ENCODE data around the gene ATP5F1E. TPM values are rescaled to one million over a fixed set of nuclear protein-coding genes. Genes with fewer than 3 reads are reported as not detected.

Gene ATP5F1E
- total RNA-seq, 1 donor: 34.4 TPM

- DNase-seq (ENCODE audit: low read depth): no peak
- TF ChIP-seq, protein P1, sequence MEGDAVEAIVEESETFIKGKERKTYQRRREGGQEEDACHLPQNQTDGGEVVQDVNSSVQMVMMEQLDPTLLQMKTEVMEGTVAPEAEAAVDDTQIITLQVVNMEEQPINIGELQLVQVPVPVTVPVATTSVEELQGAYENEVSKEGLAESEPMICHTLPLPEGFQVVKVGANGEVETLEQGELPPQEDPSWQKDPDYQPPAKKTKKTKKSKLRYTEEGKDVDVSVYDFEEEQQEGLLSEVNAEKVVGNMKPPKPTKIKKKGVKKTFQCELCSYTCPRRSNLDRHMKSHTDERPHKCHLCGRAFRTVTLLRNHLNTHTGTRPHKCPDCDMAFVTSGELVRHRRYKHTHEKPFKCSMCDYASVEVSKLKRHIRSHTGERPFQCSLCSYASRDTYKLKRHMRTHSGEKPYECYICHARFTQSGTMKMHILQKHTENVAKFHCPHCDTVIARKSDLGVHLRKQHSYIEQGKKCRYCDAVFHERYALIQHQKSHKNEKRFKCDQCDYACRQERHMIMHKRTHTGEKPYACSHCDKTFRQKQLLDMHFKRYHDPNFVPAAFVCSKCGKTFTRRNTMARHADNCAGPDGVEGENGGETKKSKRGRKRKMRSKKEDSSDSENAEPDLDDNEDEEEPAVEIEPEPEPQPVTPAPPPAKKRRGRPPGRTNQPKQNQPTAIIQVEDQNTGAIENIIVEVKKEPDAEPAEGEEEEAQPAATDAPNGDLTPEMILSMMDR (IDR thresholded peaks at IDR 0.05; ENCODE audit: insufficient read depth, low read length): no peak
- H3K4me3 ChIP-seq (ENCODE audit: low read depth, low read length): no peak overlapping the region
These were observed 14.5 kb downstream of the ATP5F1E start for GRCh38 chr20:59017493-59018231.

DNA sequence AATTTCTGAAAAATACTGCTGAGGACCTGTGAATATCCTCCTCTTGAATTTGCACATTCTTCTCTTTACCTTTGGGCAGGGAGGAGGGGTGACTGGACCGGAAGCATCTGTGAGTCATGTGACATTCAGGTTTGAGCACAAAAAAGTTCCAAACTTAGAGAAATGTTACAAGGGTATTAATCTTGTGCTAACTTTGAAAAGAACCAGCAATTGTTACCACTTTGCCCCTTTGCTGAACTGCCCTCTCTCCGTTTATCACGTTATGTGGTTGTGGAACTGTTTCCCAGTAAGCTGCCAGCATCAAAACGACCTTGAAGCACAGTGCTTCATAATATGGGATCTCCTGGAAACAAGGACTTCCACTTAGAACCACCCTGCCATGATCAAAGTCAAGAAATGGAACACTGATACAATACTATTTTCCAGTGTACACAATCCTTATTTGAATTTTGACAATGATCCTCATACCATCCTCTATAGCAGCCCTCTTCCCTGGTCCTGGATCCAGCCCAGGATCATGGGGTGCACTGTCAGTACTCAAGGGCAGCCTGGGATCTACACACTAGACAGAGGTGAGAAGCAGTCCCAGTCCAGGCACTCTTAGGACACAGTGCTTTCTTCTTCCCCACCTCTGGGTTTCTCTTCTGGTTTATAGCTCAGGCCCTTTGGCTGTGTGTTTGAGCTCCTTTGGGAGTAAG lies 15.2 kb downstream of the ATP5F1E start:
- DNase-seq (ENCODE audit: low read depth): no peak
- TF ChIP-seq, protein P1 (IDR thresholded peaks at IDR 0.05; ENCODE audit: insufficient read depth, low read length): no peak
- no peak overlapping the region for H3K4me3 ChIP-seq (ENCODE audit: low read depth, low read length)

DNA sequence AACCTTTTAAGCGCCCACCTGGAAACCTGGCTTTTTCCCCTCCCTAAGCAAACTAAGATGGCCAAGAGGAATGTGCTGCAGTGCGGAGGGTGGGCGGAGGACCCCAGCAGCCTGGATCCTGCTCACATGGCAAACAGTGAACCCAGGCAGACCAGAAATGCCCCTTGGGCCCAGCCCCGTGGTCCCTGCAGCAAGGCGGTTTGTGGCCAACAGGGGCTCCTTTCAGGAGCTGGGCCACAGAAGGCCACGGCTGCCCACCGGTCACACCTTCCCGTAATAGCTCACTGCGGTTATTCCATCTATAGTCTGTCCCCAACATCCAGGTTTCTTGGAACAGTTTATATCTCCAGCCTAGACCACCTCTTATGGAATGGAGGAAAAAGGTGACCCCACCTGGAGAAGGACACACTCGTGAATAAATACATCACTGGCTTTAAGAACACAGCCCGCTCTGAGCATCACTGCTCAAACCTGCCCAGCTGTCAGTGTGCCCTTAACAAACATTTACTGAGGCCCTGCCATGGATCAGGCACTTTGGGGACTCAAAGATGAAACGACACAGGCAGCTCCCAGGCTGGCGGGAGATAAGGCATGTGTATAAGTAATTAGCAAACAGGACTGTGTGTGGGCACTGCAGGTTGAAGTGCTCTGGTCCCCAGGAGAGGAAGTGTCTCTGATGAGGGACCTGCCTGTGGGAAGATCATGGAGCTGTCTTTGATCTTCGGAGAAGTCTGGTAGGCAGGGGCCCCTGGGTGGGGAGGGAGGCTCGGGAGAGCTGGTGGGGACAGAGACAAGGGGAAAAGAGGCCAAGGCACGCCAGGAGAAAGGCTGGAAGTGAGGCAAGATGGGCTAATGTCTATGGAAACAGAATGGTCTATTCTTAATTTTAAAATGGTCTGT lies 16.1 kb downstream of the ATP5F1E start:
- DNase-seq (ENCODE audit: low read depth): no peak
- TF ChIP-seq, protein P1 (IDR thresholded peaks at IDR 0.05; ENCODE audit: insufficient read depth, low read length): no peak
- no peak overlapping the region for H3K4me3 ChIP-seq (ENCODE audit: low read depth, low read length)

DNA sequence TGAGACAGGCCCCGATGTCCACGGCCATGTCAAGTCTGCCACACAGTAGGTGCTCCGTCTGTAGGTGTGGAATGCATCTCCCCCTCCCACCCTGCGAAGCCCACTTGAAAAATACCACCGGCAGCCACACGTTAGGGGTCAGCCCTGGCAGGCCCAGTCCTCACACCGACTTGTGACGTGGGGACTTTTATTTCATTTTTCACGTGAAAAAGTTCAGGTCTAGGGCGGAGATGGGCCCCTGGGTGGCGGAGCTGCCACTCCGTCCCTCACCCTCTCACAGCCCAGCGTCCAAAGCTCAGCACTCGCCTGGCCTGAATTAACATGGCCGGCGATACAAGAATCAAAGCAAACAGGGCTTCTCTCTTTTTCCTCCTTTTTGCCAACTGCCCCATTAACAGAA lies 16.7 kb downstream of the ATP5F1E start:
- no peak overlapping the region for H3K4me3 ChIP-seq (ENCODE audit: low read depth, low read length)
- TF ChIP-seq, protein P1 (IDR thresholded peaks at IDR 0.05; ENCODE audit: insufficient read depth, low read length): no peak
- DNase-seq (ENCODE audit: low read depth): no peak

DNA sequence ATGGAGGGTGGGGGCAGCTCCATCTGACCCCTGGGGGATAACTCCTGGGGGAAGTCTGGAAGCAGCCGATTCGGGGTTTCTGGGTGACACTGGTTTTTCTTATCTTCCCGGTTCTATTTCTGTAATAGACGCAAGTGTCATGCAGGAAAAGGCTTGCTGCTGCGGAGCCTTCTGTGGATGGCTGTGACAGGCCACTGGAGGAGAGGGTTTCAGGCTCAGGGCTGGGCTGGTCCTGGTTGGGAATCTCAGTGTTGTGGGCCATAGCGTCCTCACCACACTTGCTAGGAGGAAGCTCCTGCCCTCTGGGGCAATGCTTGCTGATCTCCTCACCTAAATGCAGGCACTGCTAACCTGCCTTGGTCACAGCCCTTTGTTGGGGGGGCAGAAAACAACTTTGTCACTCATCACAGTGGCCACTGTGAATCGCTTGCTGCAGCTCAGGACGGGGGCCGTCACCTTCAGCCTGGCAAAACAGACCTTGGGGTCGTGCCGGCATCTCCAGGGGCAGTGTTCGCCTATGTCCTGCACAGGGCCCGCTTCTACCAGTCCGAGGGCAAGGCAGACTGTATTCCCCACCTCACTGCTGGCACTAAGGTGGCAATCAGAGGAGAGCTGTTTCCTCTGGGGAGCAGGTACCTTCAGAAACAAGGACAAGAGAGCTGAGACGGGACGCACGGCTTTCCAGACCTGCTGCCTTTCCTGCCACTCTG lies 17.3 kb downstream of the ATP5F1E start:
- no peak overlapping the region for H3K4me3 ChIP-seq (ENCODE audit: low read depth, low read length)
- TF ChIP-seq, protein P1 (IDR thresholded peaks at IDR 0.05; ENCODE audit: insufficient read depth, low read length): no peak
- DNase-seq (ENCODE audit: low read depth): no peak

DNA sequence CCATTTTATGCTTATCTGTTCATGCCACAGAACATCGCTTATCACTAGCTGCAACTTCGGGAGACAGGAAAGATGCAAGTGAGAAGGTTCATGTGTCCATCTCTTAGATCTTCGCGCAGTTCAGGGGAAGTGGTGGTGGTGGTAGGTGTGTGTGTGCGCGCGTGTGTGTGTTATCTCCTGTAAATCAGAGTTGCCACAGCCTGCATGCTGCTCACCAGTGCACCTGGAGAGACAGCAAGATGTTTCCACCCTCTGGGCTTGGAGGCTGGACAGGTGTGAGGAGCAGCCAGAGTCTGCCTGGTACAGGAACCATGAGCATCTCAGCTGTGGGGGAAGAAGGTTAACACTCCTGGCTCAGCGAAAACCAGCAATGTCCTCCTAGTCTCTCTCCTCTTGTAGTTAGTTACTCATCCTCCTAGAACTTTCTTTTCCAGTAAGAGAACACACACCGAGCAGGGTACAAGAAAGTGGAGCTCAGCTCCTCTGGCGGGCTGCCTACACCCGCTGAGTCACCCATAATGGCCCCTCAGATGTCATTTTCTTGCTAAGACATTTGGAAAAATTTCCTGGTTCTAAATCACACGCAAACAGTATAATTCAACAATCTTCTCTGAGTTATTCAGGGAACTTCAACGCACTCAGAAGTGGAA lies 18.1 kb downstream of the ATP5F1E start:
- peak; percentile 58 for DNase-seq (ENCODE audit: low read depth)
- no peak overlapping the region for H3K4me3 ChIP-seq (ENCODE audit: low read depth, low read length)

More for the DNA sequence above, 18.1 kb downstream of the ATP5F1E start:
- TF ChIP-seq, protein P1 (IDR thresholded peaks at IDR 0.05; ENCODE audit: insufficient read depth, low read length): no peak
